Astrocyte (in vitro differentiated cells and primary cell): Measurements from ENCODE around the gene AQP5.

Experiments used
- EZH2 ChIP-seq: IDR thresholded peaks from 2 replicates; pipeline ENCODE4 v1.6.1; 2012; ENCODE audit warnings: mild to moderate bottlenecking, low read length, inconsistent platforms; ENCODE audit not compliant: insufficient read depth
- TF ChIP-seq, protein P1 (sequence below): IDR thresholded peaks from 2 replicates; pipeline ENCODE4 v1.5.1; 2011; ENCODE audit warnings: low read depth, mild to moderate bottlenecking, inconsistent platforms, low read length, moderate library complexity; ENCODE audit not compliant: insufficient read depth

DNA sequence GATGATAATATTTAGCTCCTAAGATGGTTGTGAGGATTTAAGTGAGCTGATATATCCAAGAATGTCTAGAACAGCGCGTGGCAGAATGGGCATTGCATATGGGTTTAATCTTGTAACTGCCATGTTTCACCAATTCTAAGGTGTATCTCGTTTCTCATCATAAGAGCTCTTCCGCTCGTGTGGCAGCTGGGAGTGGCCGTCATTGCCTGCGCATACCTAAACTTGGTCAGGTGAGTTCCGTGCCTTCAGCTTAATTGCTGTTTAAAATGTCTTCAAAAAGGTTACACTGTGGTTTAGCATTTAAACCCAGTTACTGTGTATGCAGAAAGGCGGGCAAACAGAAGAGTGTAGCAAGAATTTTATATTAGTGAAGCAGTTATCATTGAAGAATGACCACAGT, 15.6 kb upstream of the AQP5 start:
- TF ChIP-seq, protein P1, sequence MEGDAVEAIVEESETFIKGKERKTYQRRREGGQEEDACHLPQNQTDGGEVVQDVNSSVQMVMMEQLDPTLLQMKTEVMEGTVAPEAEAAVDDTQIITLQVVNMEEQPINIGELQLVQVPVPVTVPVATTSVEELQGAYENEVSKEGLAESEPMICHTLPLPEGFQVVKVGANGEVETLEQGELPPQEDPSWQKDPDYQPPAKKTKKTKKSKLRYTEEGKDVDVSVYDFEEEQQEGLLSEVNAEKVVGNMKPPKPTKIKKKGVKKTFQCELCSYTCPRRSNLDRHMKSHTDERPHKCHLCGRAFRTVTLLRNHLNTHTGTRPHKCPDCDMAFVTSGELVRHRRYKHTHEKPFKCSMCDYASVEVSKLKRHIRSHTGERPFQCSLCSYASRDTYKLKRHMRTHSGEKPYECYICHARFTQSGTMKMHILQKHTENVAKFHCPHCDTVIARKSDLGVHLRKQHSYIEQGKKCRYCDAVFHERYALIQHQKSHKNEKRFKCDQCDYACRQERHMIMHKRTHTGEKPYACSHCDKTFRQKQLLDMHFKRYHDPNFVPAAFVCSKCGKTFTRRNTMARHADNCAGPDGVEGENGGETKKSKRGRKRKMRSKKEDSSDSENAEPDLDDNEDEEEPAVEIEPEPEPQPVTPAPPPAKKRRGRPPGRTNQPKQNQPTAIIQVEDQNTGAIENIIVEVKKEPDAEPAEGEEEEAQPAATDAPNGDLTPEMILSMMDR = no peak
- TF ChIP-seq EZH2 = no peak
